ENCODE measurements around the gene SLC3A2.
A peak's percentile ranks its signal among the peaks of the same experiment; 100 is the strongest.

Gene SLC3A2

DNA sequence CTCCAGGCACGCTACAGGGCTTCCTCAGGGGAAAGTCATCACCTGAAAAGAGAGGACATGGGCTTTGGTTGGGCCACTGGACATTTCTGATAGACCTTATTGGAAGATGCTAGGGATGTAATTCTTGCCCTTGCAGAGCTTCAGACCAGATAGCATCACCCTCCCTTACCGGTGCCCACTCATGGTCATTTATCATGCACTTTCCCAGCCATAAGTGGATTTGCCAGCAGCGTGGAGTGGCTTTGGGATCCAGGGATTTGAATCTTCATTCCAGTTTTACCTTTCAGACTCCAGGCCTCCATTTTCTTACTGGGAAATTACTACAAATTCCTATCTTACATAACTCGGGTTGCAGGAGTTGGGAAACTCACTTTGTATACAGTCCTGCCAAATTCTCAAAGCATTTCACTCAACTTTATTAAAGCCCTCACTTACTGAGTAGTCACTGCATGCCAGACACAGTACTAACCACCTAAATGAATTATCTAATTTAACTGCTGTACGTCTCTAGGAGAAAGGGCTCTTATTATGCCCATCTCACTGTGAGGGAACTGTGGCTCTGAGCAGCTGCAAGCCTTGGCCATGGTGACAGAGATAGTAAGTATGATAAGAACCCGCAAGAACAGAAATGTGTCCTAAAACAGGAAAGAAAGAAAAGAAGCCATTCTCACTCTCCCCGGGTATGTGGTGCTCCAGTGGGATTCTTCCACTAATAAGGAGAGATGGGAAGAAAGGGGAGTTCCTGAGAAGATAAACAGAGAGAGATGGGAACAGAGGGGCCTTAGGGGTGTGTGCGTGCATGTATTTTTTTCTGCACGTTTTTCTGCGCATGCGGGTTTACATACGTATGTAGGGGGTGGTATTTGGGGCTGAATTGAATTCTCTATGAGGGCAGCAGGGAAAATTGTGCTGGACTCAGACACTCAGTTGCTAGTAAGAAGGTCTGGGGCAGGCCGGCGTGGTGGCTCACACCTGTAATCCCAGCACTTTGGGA, 30.7 kb downstream of the SLC3A2 start:
- H3K9ac ChIP-seq (ENCODE audit: low read length), result no peak overlapping the region
- H3K79me2 ChIP-seq (ENCODE audit: control insufficient read depth, insufficient read depth, low read length, poor library complexity), result peaks cover 2% of the 10 kb centered on the region
- H2BK5ac ChIP-seq (ENCODE audit: low read depth, low read length, poor library complexity), result no peak overlapping the region
- DNase-seq, result peak in 1 of 2 donors; percentile 69
- no peaks in the 10 kb centered on the region for H3K27me3 ChIP-seq (ENCODE audit: insufficient read depth, low read length)
- H3K23ac ChIP-seq (ENCODE audit: low read length), result no peak overlapping the region
- H3K14ac ChIP-seq (ENCODE audit: low read length), result no peak overlapping the region
- H3K9me3 ChIP-seq (ENCODE audit: insufficient read depth, low read depth, low read length), result peaks cover 4% of the 10 kb centered on the region
- H3K4me3 ChIP-seq (ENCODE audit: low read depth, low read length), result no peak overlapping the region
- H3K79me1 ChIP-seq (ENCODE audit: low read length), result peaks cover 11% of the 10 kb centered on the region
- no peak overlapping the region for H2AFZ ChIP-seq (ENCODE audit: insufficient read depth, low read length, poor library complexity)
- no peak overlapping the region for H3K4me2 ChIP-seq (ENCODE audit: low read length)
- no peak overlapping the region for H3K27ac ChIP-seq (ENCODE audit: low read depth, low read length)
- H2BK12ac ChIP-seq (ENCODE audit: low read length), result no peak overlapping the region
- no peak overlapping the region for H3K18ac ChIP-seq (ENCODE audit: low read length)
- peaks cover 15 to 19% of the 10 kb centered on the region in 2 experiments for H3K4me1 ChIP-seq (ENCODE audit: control insufficient read depth in 1 of 2, insufficient read depth in 2 of 2, low read length in 2 of 2)
- H3K4ac ChIP-seq (ENCODE audit: low read depth, low read length), result no peak overlapping the region
- no peak overlapping the region for H4K12ac ChIP-seq (ENCODE audit: low read depth, low read length)
- no peak overlapping the region for H2AK5ac ChIP-seq (ENCODE audit: low read length)
- H2BK120ac ChIP-seq (ENCODE audit: insufficient read depth, low read length, poor library complexity), result no peak overlapping the region
- H4K91ac ChIP-seq (ENCODE audit: low read depth, low read length), result no peak overlapping the region
- no CpG with 5 or more reads among the region's 14 CpGs for WGBS (ENCODE audit: extremely low coverage, insufficient coverage, insufficient read length)
- H4K8ac ChIP-seq (ENCODE audit: low read depth, low read length), result no peak overlapping the region
- no peaks in the 10 kb centered on the region for H3K36me3 ChIP-seq (ENCODE audit: control insufficient read depth in 1 of 2, insufficient read depth in 2 of 2, low read length in 2 of 2)

DNA sequence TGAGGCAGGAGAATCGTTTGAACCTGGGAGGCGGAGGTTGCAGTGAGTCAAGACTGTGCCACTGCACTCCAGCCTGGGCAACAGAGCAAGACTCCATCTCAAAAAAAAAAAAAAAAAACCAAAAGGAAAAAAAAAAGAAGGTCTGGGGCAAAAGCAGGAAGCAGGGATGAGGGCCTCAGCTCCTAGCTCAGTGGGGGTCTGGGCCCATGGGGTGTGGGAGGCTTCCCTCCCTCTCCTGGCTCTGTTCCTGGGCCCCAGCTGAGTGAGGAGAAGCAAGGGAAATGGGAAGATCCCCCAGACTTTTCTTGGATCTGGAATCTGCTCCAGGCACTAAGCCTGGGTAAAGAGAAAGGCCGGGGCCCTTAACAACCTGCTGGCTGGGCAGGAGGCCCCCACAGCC, 31.6 kb downstream of the SLC3A2 start:
- Histone ChIP-seq H3K9me3 (ENCODE audit: insufficient read depth, low read depth, low read length) (peaks cover 4% of the 10 kb centered on the region), H3K18ac (ENCODE audit: low read length) (no peak overlapping the region), H3K4ac (ENCODE audit: low read depth, low read length) (no peak overlapping the region), H2AFZ (ENCODE audit: insufficient read depth, low read length, poor library complexity) (no peak overlapping the region), H3K4me3 (ENCODE audit: low read depth, low read length) (no peak overlapping the region), H3K4me2 (ENCODE audit: low read length) (no peak overlapping the region), H3K36me3 (ENCODE audit: control insufficient read depth in 1 of 2, insufficient read depth in 2 of 2, low read length in 2 of 2) (no peaks in the 10 kb centered on the region), H3K27ac (ENCODE audit: low read depth, low read length) (no peak overlapping the region), H2BK5ac (ENCODE audit: low read depth, low read length, poor library complexity) (no peak overlapping the region), H3K9ac (ENCODE audit: low read length) (no peak overlapping the region), H4K8ac (ENCODE audit: low read depth, low read length) (no peak overlapping the region), H2AK5ac (ENCODE audit: low read length) (no peak overlapping the region), H3K79me2 (ENCODE audit: control insufficient read depth, insufficient read depth, low read length, poor library complexity) (peaks cover 2% of the 10 kb centered on the region), H2BK120ac (ENCODE audit: insufficient read depth, low read length, poor library complexity) (no peak overlapping the region), H2BK12ac (ENCODE audit: low read length) (no peak overlapping the region), H4K12ac (ENCODE audit: low read depth, low read length) (no peak overlapping the region), H3K23ac (ENCODE audit: low read length) (no peak overlapping the region), H3K14ac (ENCODE audit: low read length) (no peak overlapping the region), H3K4me1 (ENCODE audit: control insufficient read depth in 1 of 2, insufficient read depth in 2 of 2, low read length in 2 of 2) (peaks cover 15 to 19% of the 10 kb centered on the region in 2 experiments), H4K91ac (ENCODE audit: low read depth, low read length) (no peak overlapping the region), H3K27me3 (ENCODE audit: insufficient read depth, low read length) (no peaks in the 10 kb centered on the region), H3K79me1 (ENCODE audit: low read length) (peaks cover 11% of the 10 kb centered on the region)
- WGBS (ENCODE audit: extremely low coverage, insufficient coverage, insufficient read length), result no CpG with 5 or more reads among the region's 3 CpGs
- no peak for DNase-seq

DNA sequence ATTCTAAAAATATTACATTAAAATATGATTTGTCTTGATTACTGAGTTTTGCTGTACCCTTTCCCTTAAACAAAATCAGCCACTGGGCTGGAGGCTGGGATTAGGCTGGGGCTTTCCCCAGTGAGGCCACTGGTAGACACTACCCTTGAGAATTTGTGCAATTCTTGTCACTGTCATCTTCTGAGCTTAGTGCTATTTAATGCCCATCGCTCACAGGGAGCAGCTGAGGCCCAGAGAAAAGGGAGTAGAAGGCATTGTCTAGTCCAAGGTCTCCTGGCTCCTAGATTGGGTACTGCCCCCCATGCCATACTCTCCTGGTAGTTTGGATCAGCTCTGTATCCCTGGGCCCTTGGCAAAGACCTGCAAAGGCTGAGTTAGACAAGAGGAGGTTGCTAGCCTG, 33.7 kb downstream of the SLC3A2 start:
- H3K4me3 ChIP-seq (ENCODE audit: low read depth, low read length), result no peak overlapping the region
- peaks cover 2% of the 10 kb centered on the region for H3K79me2 ChIP-seq (ENCODE audit: control insufficient read depth, insufficient read depth, low read length, poor library complexity)
- no peaks in the 10 kb centered on the region for H3K27me3 ChIP-seq (ENCODE audit: insufficient read depth, low read length)
- no peak overlapping the region for H2BK120ac ChIP-seq (ENCODE audit: insufficient read depth, low read length, poor library complexity)
- no peak overlapping the region for H2AK5ac ChIP-seq (ENCODE audit: low read length)
- peaks cover 18 to 22% of the 10 kb centered on the region in 2 experiments for H3K4me1 ChIP-seq (ENCODE audit: control insufficient read depth in 1 of 2, insufficient read depth in 2 of 2, low read length in 2 of 2)
- WGBS (ENCODE audit: extremely low coverage, insufficient coverage, insufficient read length), result no CpG with 5 or more reads among the region's 1 CpG
- no peaks in the 10 kb centered on the region for H3K36me3 ChIP-seq (ENCODE audit: control insufficient read depth in 1 of 2, insufficient read depth in 2 of 2, low read length in 2 of 2)
- peaks cover 6% of the 10 kb centered on the region for H3K79me1 ChIP-seq (ENCODE audit: low read length)
- no peak overlapping the region for H4K12ac ChIP-seq (ENCODE audit: low read depth, low read length)
- no peak overlapping the region for H3K4ac ChIP-seq (ENCODE audit: low read depth, low read length)
- H3K27ac ChIP-seq (ENCODE audit: low read depth, low read length), result no peak overlapping the region
- no peak overlapping the region for H3K4me2 ChIP-seq (ENCODE audit: low read length)
- no peak for DNase-seq
- no peak overlapping the region for H3K23ac ChIP-seq (ENCODE audit: low read length)
- H3K9me3 ChIP-seq (ENCODE audit: insufficient read depth, low read depth, low read length), result peaks cover 4% of the 10 kb centered on the region
- H3K18ac ChIP-seq (ENCODE audit: low read length), result no peak overlapping the region
- H4K91ac ChIP-seq (ENCODE audit: low read depth, low read length), result no peak overlapping the region
- no peak overlapping the region for H2AFZ ChIP-seq (ENCODE audit: insufficient read depth, low read length, poor library complexity)
- H3K9ac ChIP-seq (ENCODE audit: low read length), result no peak overlapping the region
- H3K14ac ChIP-seq (ENCODE audit: low read length), result no peak overlapping the region
- H4K8ac ChIP-seq (ENCODE audit: low read depth, low read length), result no peak overlapping the region
- no peak overlapping the region for H2BK12ac ChIP-seq (ENCODE audit: low read length)
- no peak overlapping the region for H2BK5ac ChIP-seq (ENCODE audit: low read depth, low read length, poor library complexity)

DNA sequence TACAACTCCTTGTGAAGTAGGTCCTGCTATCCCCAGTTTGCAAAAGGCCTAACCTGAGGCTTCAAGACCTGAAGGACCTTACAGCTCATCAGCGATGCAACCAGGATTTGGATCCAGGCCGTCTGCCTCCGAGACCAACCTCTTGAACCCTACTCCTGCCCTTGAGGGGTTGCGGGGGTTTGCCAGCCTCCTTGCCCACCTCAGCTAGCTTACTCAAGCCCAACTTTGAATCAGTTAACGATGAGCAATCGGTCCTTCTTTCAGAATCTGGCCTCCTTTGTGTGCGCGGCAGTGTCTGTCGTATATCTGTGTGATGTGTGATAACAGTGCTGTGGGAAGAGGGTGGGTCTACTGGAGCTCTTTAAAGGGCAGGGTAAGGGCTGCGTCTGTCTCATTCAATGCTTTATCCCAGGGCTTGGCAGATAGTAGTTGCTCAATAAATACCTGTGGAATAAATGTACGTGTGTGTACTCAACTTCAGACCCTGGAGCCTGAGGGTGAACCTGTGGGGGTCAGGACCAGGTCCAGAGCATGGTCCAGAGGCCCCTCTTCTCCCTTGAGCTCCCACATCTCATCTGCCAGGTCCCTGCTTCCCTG, 37.3 kb downstream of the SLC3A2 start:
- Histone ChIP-seq H3K4me3 (ENCODE audit: low read depth, low read length) (no peak overlapping the region), H3K9me3 (ENCODE audit: insufficient read depth, low read depth, low read length) (no peaks in the 10 kb centered on the region), H2AK5ac (ENCODE audit: low read length) (peak overlapping the region; percentile 21), H3K23ac (ENCODE audit: low read length) (no peak overlapping the region), H3K79me1 (ENCODE audit: low read length) (no peaks in the 10 kb centered on the region), H3K4ac (ENCODE audit: low read depth, low read length) (no peak overlapping the region), H3K27ac (ENCODE audit: low read depth, low read length) (no peak overlapping the region), H3K4me2 (ENCODE audit: low read length) (no peak overlapping the region), H2AFZ (ENCODE audit: insufficient read depth, low read length, poor library complexity) (no peak overlapping the region), H3K18ac (ENCODE audit: low read length) (no peak overlapping the region), H3K36me3 (ENCODE audit: control insufficient read depth in 1 of 2, insufficient read depth in 2 of 2, low read length in 2 of 2) (no peaks in the 10 kb centered on the region), H3K4me1 (ENCODE audit: control insufficient read depth in 1 of 2, insufficient read depth in 2 of 2, low read length in 2 of 2) (peaks cover 10 to 12% of the 10 kb centered on the region in 2 experiments), H3K14ac (ENCODE audit: low read length) (no peak overlapping the region), H2BK5ac (ENCODE audit: low read depth, low read length, poor library complexity) (no peak overlapping the region), H4K8ac (ENCODE audit: low read depth, low read length) (no peak overlapping the region), H2BK12ac (ENCODE audit: low read length) (no peak overlapping the region), H4K12ac (ENCODE audit: low read depth, low read length) (no peak overlapping the region), H2BK120ac (ENCODE audit: insufficient read depth, low read length, poor library complexity) (no peak overlapping the region), H3K27me3 (ENCODE audit: insufficient read depth, low read length) (no peaks in the 10 kb centered on the region), H3K79me2 (ENCODE audit: control insufficient read depth, insufficient read depth, low read length, poor library complexity) (peaks cover 2% of the 10 kb centered on the region), H3K9ac (ENCODE audit: low read length) (no peak overlapping the region), H4K91ac (ENCODE audit: low read depth, low read length) (no peak overlapping the region)
- peak in 1 of 2 donors; percentile 40 for DNase-seq
- no CpG with 5 or more reads among the region's 11 CpGs for WGBS (ENCODE audit: extremely low coverage, insufficient coverage, insufficient read length)
